HCT116 (cell line): ENCODE results near the gene SCT. TPM values are rescaled to one million over a fixed set of nuclear protein-coding genes. Genes with fewer than 3 reads are reported as not detected.
"Not testable (repeated sequence)": the region's sequence is repeated elsewhere in the genome, so short reads cannot be mapped to it uniquely, and the experiment has no call there.

ENCODE experiments used
- ATAC-seq: fragments of 200-7000 bp; cut with Tn5 transposase; 2 replicates; pipeline ENCODE4 v1.9.1; 2020; ENCODE audit warnings: mild to moderate bottlenecking, moderate library complexity
- BruUV-seq: library from RNA; stranded (reverse); fragments of 400-500 nt; replicated peaks from 2 replicates; lab custom pipeline; 2021; lab: Mats Ljungman, UMichigan
- CTCF ChIA-PET: fragments of 300-600 bp; sonication (Branson Sonifier 250); formaldehyde crosslinking; loops from one replicate; lab custom pipeline; 2021; ENCODE audit warnings: antibody characterized with exemption; lab: Charles Lee
- POLR2A ChIA-PET: fragments of 300-600, 350-600 bp; sonication (Branson Sonifier 250); formaldehyde crosslinking; loops from one replicate; lab custom pipeline; 2021; ENCODE audit warnings: antibody characterized with exemption; lab: Charles Lee
- RAD21 ChIA-PET, 2 experiments: fragments of 300-600 bp; sonication (Branson Sonifier 250); formaldehyde crosslinking; loops; one replicate each; lab custom pipeline; 2023; ENCODE audit warnings: low total read pairs in 2 of 2; ENCODE audit not compliant: uncharacterized antibody in 2 of 2, unreplicated experiment in 2 of 2, low non-redundant PET in 1 of 2; lab: Charles Lee
- DNase-seq: peaks from one replicate; pipeline ENCODE4 v3.0.0-alpha.2; 2010; ENCODE audit warnings: low read depth, low spot score
- H2AFZ ChIP-seq: fragments of 200-600 bp; shearing (Covaris generic), sonication (generic); 2 replicates; pipeline ENCODE4 v1.6.1; 2017; ENCODE audit warnings: low read depth, mixed run types, mixed read lengths, antibody characterized with exemption, low read length; ENCODE audit not compliant: poor library complexity, severe bottlenecking
- H3K27ac ChIP-seq: 2 replicates; pipeline ENCODE4 v1.5.1; 2012; ENCODE audit warnings: low read depth, low read length
- H3K27me3 ChIP-seq: fragments of 200-600 bp; sonication (generic); 2 replicates; pipeline ENCODE4 v1.6.1; 2016; ENCODE audit warnings: mixed run types, low read length, mixed read lengths; ENCODE audit not compliant: insufficient read depth
- H3K36me3 ChIP-seq, 2 experiments: fragments of 200-500 bp in 1 of 2; fragments of 200-600 bp in 1 of 2; sonication (Bioruptor generic) in 1 of 2; sonication (generic) in 1 of 2; 2 replicates each; pipeline versions ENCODE4 v1.5.1 to v1.6.1; 2014 to 2016; ENCODE audit warnings: low read length in 2 of 2, inconsistent platforms in 1 of 2, mixed read lengths in 1 of 2, mixed run types in 1 of 2; ENCODE audit not compliant: insufficient read depth in 2 of 2, control insufficient read depth in 1 of 2
- H3K4me1 ChIP-seq, 2 experiments: fragments of 200-600 bp in 1 of 2; sonication (generic) in 1 of 2; 2 replicates each; pipeline versions ENCODE4 v1.5.1 to v1.6.1; 2012 to 2017; ENCODE audit warnings: low read length in 2 of 2, inconsistent platforms in 1 of 2, mild to moderate bottlenecking in 1 of 2, mixed read lengths in 1 of 2, mixed run types in 1 of 2, moderate library complexity in 1 of 2; ENCODE audit not compliant: insufficient read depth in 2 of 2, control insufficient read depth in 1 of 2
- H3K4me2 ChIP-seq: fragments of 200-600 bp; sonication (generic); 2 replicates; pipeline ENCODE4 v1.6.1; 2017; ENCODE audit warnings: mixed run types, low read length, mixed read lengths
- H3K4me3 ChIP-seq, 2 experiments: fragments of 200-600 bp in 1 of 2; sonication (generic) in 1 of 2; replicated peaks in 1 of 2; 2 replicates each; pipeline ENCODE4 v1.5.1; 2011 to 2016; ENCODE audit warnings: low read length in 2 of 2, control low read depth in 1 of 2, low read depth in 1 of 2, mild to moderate bottlenecking in 1 of 2, mixed read lengths in 1 of 2, mixed run types in 1 of 2
- H3K79me2 ChIP-seq: fragments of 200-600 bp; sonication (generic); 2 replicates; pipeline ENCODE4 v1.6.1; 2017; ENCODE audit warnings: mild to moderate bottlenecking, mixed run types, low read length, moderate library complexity, mixed read lengths; ENCODE audit not compliant: insufficient read depth
- H3K9ac ChIP-seq: fragments of 200-600 bp; sonication (generic); 2 replicates; pipeline ENCODE4 v1.6.1; 2016; ENCODE audit warnings: low read length, mixed read lengths
- H3K9me2 ChIP-seq: fragments of 200-600 bp; sonication (generic), shearing (Covaris generic); 2 replicates; pipeline ENCODE4 v1.6.1; 2017; ENCODE audit warnings: mixed run types, mild to moderate bottlenecking, moderate library complexity; ENCODE audit not compliant: insufficient read depth
- H3K9me3 ChIP-seq, 2 experiments: fragments of 200-500 bp in 1 of 2; fragments of 200-600 bp in 1 of 2; sonication (Bioruptor generic) in 1 of 2; sonication (generic) in 1 of 2; 2 replicates each; pipeline ENCODE4 v1.6.1; 2014 to 2017; ENCODE audit warnings: low read length in 2 of 2, mixed read lengths in 2 of 2, inconsistent platforms in 1 of 2, low read depth in 1 of 2, mild to moderate bottlenecking in 1 of 2, mixed run types in 1 of 2, moderate library complexity in 1 of 2; ENCODE audit not compliant: control insufficient read depth in 1 of 2, insufficient read depth in 1 of 2
- H4K20me1 ChIP-seq: fragments of 200-600 bp; sonication (generic), shearing (Covaris generic); 2 replicates; pipeline ENCODE4 v1.6.1; 2017; ENCODE audit warnings: mixed run types, mild to moderate bottlenecking, moderate library complexity; ENCODE audit not compliant: insufficient read depth
- EGR1 ChIP-seq: IDR thresholded peaks from 2 replicates; pipeline ENCODE4 v1.6.1; 2012; ENCODE audit warnings: low read depth
- ELF1 ChIP-seq: IDR thresholded peaks from 2 replicates; pipeline ENCODE4 v1.6.1; 2012; ENCODE audit warnings: low read depth, borderline replicate concordance
- POLR2A ChIP-seq: IDR thresholded peaks from 2 replicates; pipeline ENCODE4 v1.7.0; 2011; ENCODE audit warnings: borderline replicate concordance; ENCODE audit not compliant: insufficient read depth, insufficient read length; ENCODE audit errors: extremely low read depth
- RAD21 ChIP-seq: IDR thresholded peaks from 2 replicates; pipeline ENCODE4 v1.6.1; 2012; ENCODE audit warnings: low read depth, mild to moderate bottlenecking
- SP1 ChIP-seq: IDR thresholded peaks from 2 replicates; pipeline ENCODE4 v1.6.1; 2012; ENCODE audit warnings: low read depth
- SRF ChIP-seq: IDR thresholded peaks from 2 replicates; pipeline ENCODE4 v1.6.1; 2012; ENCODE audit warnings: low read depth
- ZFX ChIP-seq: fragments of 450-650 bp; IDR thresholded peaks from 2 replicates; pipeline ENCODE4 v1.6.1; 2017
- ZNF274 ChIP-seq: fragments of 200-500 bp; sonication (Bioruptor generic); IDR thresholded peaks from 2 replicates; pipeline ENCODE4 v1.6.1; 2014; ENCODE audit warnings: mild to moderate bottlenecking, low read depth, low read length, inconsistent platforms
- intact Hi-C: fragments of 100-400 bp; cut with micrococcal nuclease; formaldehyde crosslinking; loops from 2 replicates; pipeline ENCODE4 v1.10.0; 2022
- total RNA-seq: library from RNA; stranded (reverse); gene quantifications from one replicate; pipeline ENCODE4 v1.2.1, GENCODE V29; 2021; ENCODE audit not compliant: unreplicated experiment
- TF ChIP-seq, protein P1 (sequence below): IDR thresholded peaks from 2 replicates; pipeline ENCODE4 v1.6.1; 2012
- TF ChIP-seq, protein P2 (sequence below): IDR thresholded peaks from 2 replicates; pipeline ENCODE4 v1.6.1; 2012

Gene SCT
- total RNA-seq, 1 experiment from 2014 or later, result not detected

DNA sequence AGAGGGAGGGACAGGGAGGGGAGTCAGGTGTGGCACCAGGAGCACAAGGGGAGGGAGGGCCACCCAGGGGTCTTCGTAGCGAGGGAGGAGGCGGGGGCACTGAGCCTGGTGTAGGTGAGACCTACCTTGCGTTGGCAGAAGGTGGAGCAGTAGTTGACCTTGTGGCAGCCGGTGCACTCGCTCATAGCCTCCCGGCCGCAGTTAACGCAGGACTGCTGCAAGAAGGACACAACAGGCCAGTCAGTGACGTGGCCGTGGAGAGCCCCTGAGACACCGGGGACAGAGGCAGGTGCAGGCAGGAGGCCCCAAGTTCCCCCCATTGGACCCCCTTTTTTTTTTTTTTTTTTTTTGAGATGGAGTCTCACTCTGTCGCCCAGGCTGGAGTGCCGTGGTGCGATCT, 26.9 kb upstream of the SCT start:
- H2AFZ ChIP-seq, result no peak overlapping the region
- BruUV-seq, result no TSS peak
- intact Hi-C loops, result no loop called here
- no peak overlapping the region for H3K27ac ChIP-seq
- no peak for DNase-seq
- ChIA-PET RAD21 (no interaction called here), CTCF (no interaction called here), POLR2A (no interaction called here)
- no peaks in the 10 kb centered on the region for H3K9me2 ChIP-seq
- no peaks in the 10 kb centered on the region for H4K20me1 ChIP-seq
- TF ChIP-seq, protein P1, sequence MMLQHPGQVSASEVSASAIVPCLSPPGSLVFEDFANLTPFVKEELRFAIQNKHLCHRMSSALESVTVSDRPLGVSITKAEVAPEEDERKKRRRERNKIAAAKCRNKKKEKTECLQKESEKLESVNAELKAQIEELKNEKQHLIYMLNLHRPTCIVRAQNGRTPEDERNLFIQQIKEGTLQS, result no peak
- no peak for TF ChIP-seq ELF1
- TF ChIP-seq, protein P2, sequence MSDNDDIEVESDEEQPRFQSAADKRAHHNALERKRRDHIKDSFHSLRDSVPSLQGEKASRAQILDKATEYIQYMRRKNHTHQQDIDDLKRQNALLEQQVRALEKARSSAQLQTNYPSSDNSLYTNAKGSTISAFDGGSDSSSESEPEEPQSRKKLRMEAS, result no peak
- no peak for TF ChIP-seq RAD21
- no peak for TF ChIP-seq SP1
- no peak for TF ChIP-seq SRF
- no peak for TF ChIP-seq ZFX
- TF ChIP-seq POLR2A, result no peak
- no peak for TF ChIP-seq EGR1
- no peak for TF ChIP-seq ZNF274
- no peak for ATAC-seq
- H3K9ac ChIP-seq, result no peak overlapping the region
- H3K4me3 ChIP-seq, result no peak overlapping the region
- no peaks in the 10 kb centered on the region for H3K79me2 ChIP-seq
- no peaks in the 10 kb centered on the region for H3K4me1 ChIP-seq
- H3K9me3 ChIP-seq, result no peaks in the 10 kb centered on the region
- H3K36me3 ChIP-seq, result no peaks in the 10 kb centered on the region
- H3K4me2 ChIP-seq, result no peak overlapping the region
- no peaks in the 10 kb centered on the region for H3K27me3 ChIP-seq

DNA sequence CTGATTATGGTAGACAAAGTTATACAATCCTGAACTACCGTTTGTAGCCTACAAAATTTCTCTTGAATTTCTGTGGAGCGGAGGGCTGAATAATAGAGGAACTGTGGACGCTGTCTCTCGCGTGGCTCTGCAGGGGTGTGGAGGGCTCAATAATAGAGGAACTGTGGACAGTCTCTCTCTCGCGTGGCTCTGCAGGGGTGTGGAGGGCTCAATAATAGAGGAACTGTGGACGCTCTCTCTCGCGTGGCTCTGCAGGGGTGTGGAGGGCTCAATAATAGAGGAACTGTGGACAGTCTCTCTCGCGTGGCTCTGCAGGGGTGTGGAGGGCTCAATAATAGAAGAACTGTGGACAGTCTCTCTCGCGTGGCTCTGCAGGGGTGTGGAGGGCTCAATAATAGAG, 26.2 kb upstream of the SCT start:
- H3K9me3 ChIP-seq, BruUV-seq, POLR2A ChIA-PET, H3K9me2 ChIP-seq, ATAC-seq, H3K27ac ChIP-seq, H3K79me2 ChIP-seq, H3K4me1 ChIP-seq, H3K27me3 ChIP-seq, H3K36me3 ChIP-seq, H4K20me1 ChIP-seq, H3K9ac ChIP-seq, intact Hi-C loops, H3K4me2 ChIP-seq, DNase-seq, CTCF ChIA-PET, H2AFZ ChIP-seq, RAD21 ChIA-PET, H3K4me3 ChIP-seq: not testable (repeated sequence)
